Ovary (tissue), 3 donors: ENCODE results near the gene COX15.

ENCODE experiments used
- POLR2A ChIP-seq: fragments of 450-650 bp; IDR thresholded peaks from one replicate; pipeline ENCODE4 v1.6.1; 2017; ENCODE audit warnings: antibody characterized with exemption, mild to moderate bottlenecking, moderate library complexity
- TF ChIP-seq, protein P1 (sequence below), 3 donors: fragments of 450-650 bp in 2 of 3; fragments of 200-600 bp in 1 of 3; IDR thresholded peaks; one replicate each; pipeline versions ENCODE4 v1.5.1 to v1.8.0; 2016 to 2022; ENCODE audit warnings: antibody characterized with exemption in 3 of 3, mild to moderate bottlenecking in 1 of 3
- donor health status: DM: no; HTN: no; CAD: no.

DNA sequence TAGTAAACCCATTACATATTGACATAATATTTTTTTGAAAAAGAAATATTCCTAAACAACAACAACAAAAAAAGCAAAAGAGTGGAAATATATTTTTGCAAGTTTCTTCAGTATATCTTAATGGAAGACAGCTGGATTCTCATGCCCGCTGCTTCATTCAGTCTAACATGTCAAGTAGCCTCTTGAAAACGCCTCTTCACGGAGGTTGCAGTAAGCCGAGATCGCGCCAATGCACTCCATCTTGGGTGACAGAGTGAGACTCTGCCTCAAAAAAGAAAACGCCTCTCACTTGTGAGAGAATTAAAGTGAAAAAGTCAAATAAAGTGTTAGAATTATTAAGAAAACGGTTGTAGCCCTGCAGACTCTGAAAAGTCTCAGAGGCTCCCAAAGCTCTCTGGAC, 1.4 kb upstream of the COX15 start:
- TF ChIP-seq, protein P1, sequence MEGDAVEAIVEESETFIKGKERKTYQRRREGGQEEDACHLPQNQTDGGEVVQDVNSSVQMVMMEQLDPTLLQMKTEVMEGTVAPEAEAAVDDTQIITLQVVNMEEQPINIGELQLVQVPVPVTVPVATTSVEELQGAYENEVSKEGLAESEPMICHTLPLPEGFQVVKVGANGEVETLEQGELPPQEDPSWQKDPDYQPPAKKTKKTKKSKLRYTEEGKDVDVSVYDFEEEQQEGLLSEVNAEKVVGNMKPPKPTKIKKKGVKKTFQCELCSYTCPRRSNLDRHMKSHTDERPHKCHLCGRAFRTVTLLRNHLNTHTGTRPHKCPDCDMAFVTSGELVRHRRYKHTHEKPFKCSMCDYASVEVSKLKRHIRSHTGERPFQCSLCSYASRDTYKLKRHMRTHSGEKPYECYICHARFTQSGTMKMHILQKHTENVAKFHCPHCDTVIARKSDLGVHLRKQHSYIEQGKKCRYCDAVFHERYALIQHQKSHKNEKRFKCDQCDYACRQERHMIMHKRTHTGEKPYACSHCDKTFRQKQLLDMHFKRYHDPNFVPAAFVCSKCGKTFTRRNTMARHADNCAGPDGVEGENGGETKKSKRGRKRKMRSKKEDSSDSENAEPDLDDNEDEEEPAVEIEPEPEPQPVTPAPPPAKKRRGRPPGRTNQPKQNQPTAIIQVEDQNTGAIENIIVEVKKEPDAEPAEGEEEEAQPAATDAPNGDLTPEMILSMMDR (IDR thresholded peaks at IDR 0.05) = no peak
- TF ChIP-seq POLR2A = no peak
